Activated naive CD8-positive, alpha-beta T cell treated with anti-CD3 and anti-CD28 coated beads, Interleukin-2, amount 50 U/mL, for 24 hours (primary cell): ENCODE measurements around the gene KRT12.
A peak's percentile ranks its signal among the peaks of the same experiment; 100 is the strongest.
"Not testable (repeated sequence)": the region's sequence is repeated elsewhere in the genome, so short reads cannot be mapped to it uniquely, and the experiment has no call there.

Experiments
- ATAC-seq: fragments of 150-1000 bp; cut with Tn5 transposase; one replicate; pipeline ENCODE4 v1.10.0; 2021
- DNase-seq: peaks from one replicate; pipeline ENCODE4 v3.0.0; 2021
- H3K27ac Mint-ChIP-seq: one replicate; pipeline ENCODE4 v1.8.0; 2021; ENCODE audit warnings: mild to moderate bottlenecking, mixed read lengths
- H3K27me3 Mint-ChIP-seq: one replicate; pipeline ENCODE4 v1.8.0; 2021; ENCODE audit warnings: mixed read lengths
- H3K36me3 Mint-ChIP-seq: one replicate; pipeline ENCODE4 v1.8.0; 2021; ENCODE audit warnings: low read depth, mixed read lengths
- H3K4me1 Mint-ChIP-seq: one replicate; pipeline ENCODE4 v1.8.0; 2021; ENCODE audit warnings: mixed read lengths
- H3K4me3 Mint-ChIP-seq: one replicate; pipeline ENCODE4 v1.8.0; 2021; ENCODE audit warnings: mild to moderate bottlenecking, moderate library complexity, mixed read lengths
- H3K9me3 Mint-ChIP-seq: one replicate; pipeline ENCODE4 v1.8.0; 2021; ENCODE audit warnings: mixed read lengths

KRT12 gene

GRCh38 chr17:40870136-40870535, 3.1 kb upstream of the KRT12 start:
- Mint-ChIP-seq H3K27me3 (peaks cover 33% of the 10 kb centered on the region), H3K4me3 (no peak overlapping the region), H3K36me3 (no peaks in the 10 kb centered on the region), H3K27ac (no peak overlapping the region), H3K9me3 (no peaks in the 10 kb centered on the region), H3K4me1 (no peaks in the 10 kb centered on the region)
- ATAC-seq: no peak
- DNase-seq: no peak

GRCh38 chr17:40864661-40865390, 2.2 kb downstream of the KRT12 start:
- Mint-ChIP-seq H3K36me3 (no peaks in the 10 kb centered on the region), H3K27me3 (peaks cover 24% of the 10 kb centered on the region), H3K4me3 (no peak overlapping the region), H3K9me3 (no peaks in the 10 kb centered on the region), H3K4me1 (no peaks in the 10 kb centered on the region), H3K27ac (no peak overlapping the region)
- ATAC-seq (no peak), DNase-seq (no peak)

GRCh38 chr17:40862985-40863733, 3.9 kb downstream of the KRT12 start:
- DNase-seq (peak; percentile 15), ATAC-seq (no peak)
- Mint-ChIP-seq H3K4me3 (no peak overlapping the region), H3K4me1 (no peaks in the 10 kb centered on the region), H3K36me3 (no peaks in the 10 kb centered on the region), H3K9me3 (no peaks in the 10 kb centered on the region), H3K27ac (no peak overlapping the region), H3K27me3 (peaks cover 19% of the 10 kb centered on the region)

DNA sequence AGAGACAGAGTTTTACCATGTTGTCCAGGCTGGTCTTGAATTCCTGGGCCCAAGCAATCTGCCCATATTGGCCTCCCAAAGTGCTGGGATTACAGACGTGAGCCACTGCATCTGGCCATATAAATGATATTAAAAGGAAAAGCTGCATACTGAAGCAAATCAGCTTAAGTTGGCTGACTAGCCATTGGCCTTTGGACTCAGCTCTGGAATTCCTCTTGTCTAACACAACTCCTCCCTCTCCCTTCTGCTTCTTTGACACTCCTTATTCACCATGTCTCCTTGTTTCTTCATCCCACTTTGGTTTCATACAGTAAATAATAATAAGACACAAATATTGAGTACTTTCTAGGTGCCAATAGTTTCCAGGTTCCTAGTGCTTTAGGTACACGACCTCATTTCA, 7.5 kb downstream of the KRT12 start:
- Mint-ChIP-seq H3K27me3 (peaks cover 5% of the 10 kb centered on the region), H3K27ac (no peak overlapping the region), H3K4me3 (no peak overlapping the region), H3K9me3 (no peaks in the 10 kb centered on the region), H3K36me3 (no peaks in the 10 kb centered on the region), H3K4me1 (no peaks in the 10 kb centered on the region)
- no peak for ATAC-seq
- no peak for DNase-seq

GRCh38 chr17:40858667-40859066, 8.4 kb downstream of the KRT12 start:
- not testable (repeated sequence) for H3K27ac Mint-ChIP-seq, H3K36me3 Mint-ChIP-seq, H3K27me3 Mint-ChIP-seq, H3K9me3 Mint-ChIP-seq, ATAC-seq, DNase-seq, H3K4me1 Mint-ChIP-seq, H3K4me3 Mint-ChIP-seq

DNA sequence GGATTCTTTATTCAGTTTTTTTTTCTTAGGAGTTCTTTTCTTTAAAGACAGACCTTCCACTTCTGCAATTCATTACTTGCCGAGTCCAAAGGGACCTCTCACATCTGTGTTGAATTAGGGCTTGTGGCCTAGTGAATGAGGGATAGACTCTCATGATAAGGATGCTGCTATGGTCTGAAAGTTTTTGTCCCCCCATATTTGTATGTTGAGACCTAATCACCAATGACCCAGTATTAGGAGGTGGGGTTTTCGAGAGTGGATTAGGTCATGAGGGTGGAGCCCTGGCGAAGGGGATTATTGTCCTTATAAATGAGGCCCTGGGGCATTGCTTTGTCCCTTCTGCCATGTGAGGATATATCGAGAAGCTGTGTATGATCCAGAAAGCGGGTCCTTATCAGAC, 9.5 kb downstream of the KRT12 start:
- Mint-ChIP-seq H3K4me3 (no peak overlapping the region), H3K27ac (no peak overlapping the region), H3K36me3 (no peaks in the 10 kb centered on the region), H3K9me3 (no peaks in the 10 kb centered on the region), H3K4me1 (no peaks in the 10 kb centered on the region), H3K27me3 (peaks cover 3% of the 10 kb centered on the region)
- DNase-seq (no peak), ATAC-seq (no peak)

- no peaks in the 10 kb centered on the region for H3K9me3 Mint-ChIP-seq
- no peaks in the 10 kb centered on the region for H3K4me1 Mint-ChIP-seq
- ATAC-seq: no peak
- no peak overlapping the region for H3K27ac Mint-ChIP-seq
- H3K4me3 Mint-ChIP-seq: no peak overlapping the region
- no peaks in the 10 kb centered on the region for H3K36me3 Mint-ChIP-seq
- H3K27me3 Mint-ChIP-seq: peaks cover 8% of the 10 kb centered on the region
- no peak for DNase-seq
Observed at GRCh38 chr17:40854175-40854814, 12.7 kb downstream of the KRT12 start.

- peaks cover 10% of the 10 kb centered on the region for H3K27me3 Mint-ChIP-seq
- no peaks in the 10 kb centered on the region for H3K36me3 Mint-ChIP-seq
- no peak overlapping the region for H3K4me3 Mint-ChIP-seq
- DNase-seq (no peak), ATAC-seq (no peak)
- no peak overlapping the region for H3K27ac Mint-ChIP-seq
- H3K4me1 Mint-ChIP-seq: no peaks in the 10 kb centered on the region
- no peaks in the 10 kb centered on the region for H3K9me3 Mint-ChIP-seq
Observed at GRCh38 chr17:40852364-40852763, 14.7 kb downstream of the KRT12 start.

- no peak for DNase-seq
- no peak overlapping the region for H3K4me3 Mint-ChIP-seq
- H3K9me3 Mint-ChIP-seq: no peaks in the 10 kb centered on the region
- H3K4me1 Mint-ChIP-seq: no peaks in the 10 kb centered on the region
- H3K36me3 Mint-ChIP-seq: no peaks in the 10 kb centered on the region
- ATAC-seq: no peak
- no peak overlapping the region for H3K27ac Mint-ChIP-seq
- peaks cover 17% of the 10 kb centered on the region for H3K27me3 Mint-ChIP-seq
Observed at GRCh38 chr17:40850293-40850972, 16.6 kb downstream of the KRT12 start.

- Mint-ChIP-seq H3K27ac (no peak overlapping the region), H3K27me3 (peaks cover 24% of the 10 kb centered on the region), H3K36me3 (no peaks in the 10 kb centered on the region), H3K9me3 (no peaks in the 10 kb centered on the region), H3K4me3 (no peak overlapping the region), H3K4me1 (no peaks in the 10 kb centered on the region)
- ATAC-seq (no peak), DNase-seq (no peak)
Observed at GRCh38 chr17:40849723-40850122, 17.3 kb downstream of the KRT12 start.

GRCh38 chr17:40848583-40849235, 18.3 kb downstream of the KRT12 start:
- Mint-ChIP-seq H3K9me3 (no peaks in the 10 kb centered on the region), H3K4me3 (no peak overlapping the region), H3K27me3 (peaks cover 30% of the 10 kb centered on the region), H3K27ac (no peak overlapping the region), H3K36me3 (no peaks in the 10 kb centered on the region), H3K4me1 (no peaks in the 10 kb centered on the region)
- ATAC-seq: no peak
- DNase-seq: no peak

DNA sequence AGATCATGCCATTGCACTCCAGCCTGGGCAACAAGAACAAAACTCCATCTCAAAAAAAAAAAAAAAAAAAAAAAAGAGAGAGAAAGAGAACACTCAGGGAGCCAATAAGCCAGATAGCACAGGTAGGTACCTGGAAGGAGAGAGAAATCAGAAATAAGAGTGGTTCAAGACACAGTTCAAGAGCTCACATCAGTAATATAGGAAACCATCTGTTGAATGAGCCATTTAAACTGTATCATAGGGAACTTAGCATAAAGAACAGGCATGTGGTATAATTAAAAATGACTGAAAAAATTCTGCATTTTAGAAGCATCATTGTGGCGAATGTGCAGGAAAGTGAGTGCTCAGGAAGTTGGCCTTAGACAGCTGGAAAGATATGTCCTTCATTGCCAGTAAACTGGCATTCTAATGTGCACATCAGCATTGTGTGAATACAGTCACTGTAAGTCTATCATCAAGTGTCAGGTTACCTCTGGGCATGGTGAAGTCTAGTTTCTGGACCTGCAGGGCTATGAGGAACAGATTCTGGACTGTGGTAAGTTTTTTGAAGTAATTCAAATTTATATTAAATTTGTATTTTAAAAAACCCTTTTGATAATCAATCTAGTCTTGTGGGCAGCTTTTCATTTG, 20.4 kb downstream of the KRT12 start:
- Mint-ChIP-seq H3K9me3 (no peaks in the 10 kb centered on the region), H3K36me3 (no peaks in the 10 kb centered on the region), H3K27me3 (peaks cover 38% of the 10 kb centered on the region), H3K4me1 (no peaks in the 10 kb centered on the region), H3K4me3 (no peak overlapping the region), H3K27ac (no peak overlapping the region)
- DNase-seq (no peak), ATAC-seq (no peak)

DNA sequence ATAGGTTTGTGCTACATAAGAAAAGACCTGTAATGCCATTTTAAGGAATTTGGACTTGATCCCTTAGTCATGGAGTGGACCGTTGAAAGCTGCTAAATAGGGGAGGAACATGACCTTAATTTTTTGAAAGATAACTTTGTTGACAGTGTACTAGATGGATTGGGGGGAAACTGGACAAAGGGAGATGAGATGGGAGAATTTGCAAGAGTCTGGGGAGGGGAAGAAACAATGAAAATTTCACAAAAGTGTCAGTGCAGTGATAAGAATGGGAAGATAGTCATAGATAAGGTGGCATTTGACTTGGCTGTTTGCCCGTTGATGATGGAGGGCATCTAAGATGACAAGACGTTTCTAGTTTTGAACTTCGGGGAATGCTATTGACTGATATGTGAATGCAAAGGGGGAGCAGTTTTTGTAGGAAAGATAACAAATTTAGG, 22.3 kb downstream of the KRT12 start:
- Mint-ChIP-seq H3K4me3 (no peak overlapping the region), H3K4me1 (no peaks in the 10 kb centered on the region), H3K9me3 (no peaks in the 10 kb centered on the region), H3K27me3 (peaks cover 35% of the 10 kb centered on the region), H3K36me3 (no peaks in the 10 kb centered on the region), H3K27ac (no peak overlapping the region)
- DNase-seq (no peak), ATAC-seq (no peak)

GRCh38 chr17:40843242-40843641, 23.8 kb downstream of the KRT12 start:
- Mint-ChIP-seq H3K4me3 (no peak overlapping the region), H3K36me3 (no peaks in the 10 kb centered on the region), H3K9me3 (no peaks in the 10 kb centered on the region), H3K27me3 (peaks cover 31% of the 10 kb centered on the region), H3K27ac (no peak overlapping the region), H3K4me1 (no peaks in the 10 kb centered on the region)
- DNase-seq (no peak), ATAC-seq (no peak)
